RPMI7951 (cell line): Measurements from ENCODE around the gene BMAL2. TPM values are rescaled to one million over a fixed set of nuclear protein-coding genes. Genes with fewer than 3 reads are reported as not detected.

ENCODE experiments used
- DNase-seq: peaks from one replicate; pipeline ENCODE4 v3.0.0-alpha.2; 2012; ENCODE audit warnings: low read depth
- total RNA-seq: library from RNA; depleted of rRNA; stranded (reverse); fragments of >200 nt; shearing (Covaris generic); gene quantifications from 2 replicates; pipeline ENCODE4 v1.2.3, GENCODE V29; 2014

BMAL2 gene
- total RNA-seq, 1 experiment from 2014 or later, result 26.1 TPM

DNA sequence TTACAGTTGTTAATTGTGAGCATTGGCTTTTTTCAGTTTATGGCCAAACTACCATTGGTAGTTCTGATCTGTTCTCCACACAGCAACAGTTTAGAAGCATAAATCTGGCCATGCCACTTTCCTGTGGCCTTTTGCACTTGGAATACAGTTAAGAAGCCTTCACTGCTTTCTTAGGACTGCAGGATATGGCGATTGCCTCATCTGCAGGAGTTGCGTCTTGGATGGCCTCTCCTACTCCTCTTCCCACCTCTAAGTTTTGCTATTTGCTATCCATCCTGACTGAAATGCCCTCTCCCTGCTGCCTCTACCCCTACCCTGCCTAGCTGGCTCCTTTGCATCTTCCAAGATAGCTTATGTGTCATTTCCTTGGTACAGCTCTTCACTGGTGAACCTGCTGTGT lies 12.8 kb upstream of the BMAL2 start:
- DNase-seq, result no peak

DNA sequence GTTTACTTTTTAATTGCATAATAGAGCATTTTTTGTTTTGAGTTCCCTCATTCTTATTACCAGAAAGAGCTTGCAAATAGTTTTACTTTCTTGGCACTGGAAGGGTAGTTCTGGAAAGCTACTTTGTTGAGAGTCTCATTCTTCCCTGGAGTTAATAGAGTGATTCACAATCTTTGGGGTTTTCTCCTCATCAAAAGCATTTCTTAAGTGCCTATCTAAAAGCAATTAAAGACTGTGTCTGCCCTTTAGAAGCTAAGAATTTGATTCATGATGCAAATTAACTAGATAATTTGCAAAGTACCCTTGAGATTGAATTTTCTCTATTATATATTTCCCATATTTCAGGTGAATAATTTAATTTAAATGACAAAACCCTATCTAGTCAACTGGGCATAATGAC lies 8.1 kb upstream of the BMAL2 start:
- DNase-seq, result no peak

DNA sequence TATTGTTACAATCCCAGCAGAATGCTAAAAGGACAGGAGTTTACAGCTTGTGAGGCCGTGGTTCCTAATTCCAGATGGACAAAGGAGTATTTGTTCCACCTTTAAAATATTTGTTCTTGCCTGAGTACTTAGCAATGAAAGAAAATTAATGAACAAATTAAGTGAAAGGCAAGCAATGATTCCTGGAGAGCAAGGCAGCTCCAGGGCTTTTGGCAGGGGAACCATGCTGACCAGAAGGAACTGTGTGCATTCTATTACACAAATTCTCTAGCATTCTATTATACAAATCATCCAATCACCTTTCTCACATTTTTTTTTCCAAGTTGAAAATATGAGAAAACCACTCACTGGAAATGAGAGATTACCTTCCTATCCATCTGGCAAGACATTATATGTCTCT lies 1.8 kb upstream of the BMAL2 start:
- DNase-seq, result no peak

DNA sequence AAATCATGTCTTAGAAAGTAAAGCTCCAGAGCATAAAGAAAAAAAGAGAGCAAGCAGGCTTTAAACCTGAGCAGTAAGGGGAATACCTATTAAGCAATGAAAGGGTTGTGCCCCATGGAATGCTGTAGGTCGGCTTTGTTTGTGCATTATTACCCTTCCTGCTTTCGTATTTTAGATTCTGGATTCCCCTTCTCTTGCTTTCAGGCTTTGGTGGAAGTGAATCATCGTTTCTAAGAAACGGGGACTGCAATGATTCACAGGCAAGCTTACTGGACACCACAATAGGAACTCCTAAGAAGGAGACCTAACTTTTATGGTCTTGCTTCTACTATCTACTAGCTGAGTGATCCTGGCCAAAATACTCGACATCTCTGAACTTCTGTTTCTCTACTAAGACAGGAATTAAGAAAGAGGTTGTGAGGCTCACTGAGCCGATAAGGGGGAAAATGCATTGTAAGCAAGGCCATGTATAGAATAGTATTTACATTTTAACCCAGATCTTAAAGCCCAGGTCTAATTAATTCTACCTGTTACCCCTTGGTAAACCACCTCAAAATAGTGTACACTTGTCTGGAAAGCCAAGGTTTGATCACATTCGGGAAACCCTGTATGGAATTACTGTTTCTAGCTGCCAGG lies 1.2 kb upstream of the BMAL2 start:
- DNase-seq, result peak; percentile 85

DNA sequence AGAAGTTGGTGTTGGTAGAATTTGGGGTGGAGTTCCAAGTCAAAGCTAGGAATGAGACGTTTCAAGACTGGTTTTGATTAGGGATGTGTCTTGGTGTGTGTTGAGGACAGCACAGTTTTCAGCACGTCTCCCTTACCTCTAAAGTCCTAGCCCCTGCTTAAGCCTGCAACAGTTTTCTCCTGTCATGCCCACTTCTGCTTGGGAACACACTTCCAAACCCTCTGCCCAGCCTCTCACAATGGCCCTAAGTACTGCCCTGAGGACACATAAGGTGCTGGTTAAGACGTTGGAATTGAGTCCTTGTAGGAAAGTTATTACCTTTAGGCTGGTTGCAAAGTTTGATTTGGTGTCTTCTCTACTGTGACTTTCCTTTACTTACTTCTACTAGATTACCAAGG lies 710 bp upstream of the BMAL2 start:
- no peak for DNase-seq

DNA sequence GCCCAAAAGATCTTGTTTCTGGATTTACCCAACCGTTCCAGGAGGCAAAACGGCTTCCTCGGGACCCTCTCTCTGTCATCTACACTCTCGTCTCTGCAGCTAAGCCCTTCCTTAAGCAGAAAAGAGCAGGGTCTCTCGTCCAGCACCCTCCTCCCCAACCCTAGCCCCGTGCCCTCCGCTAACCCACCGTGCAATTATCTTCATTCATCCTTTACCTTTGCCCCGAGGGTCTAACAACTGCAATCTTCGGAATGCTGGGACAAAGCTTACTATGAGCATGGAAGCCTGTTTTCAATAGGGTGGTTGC lies 276 bp upstream of the BMAL2 start:
- no peak for DNase-seq

DNA sequence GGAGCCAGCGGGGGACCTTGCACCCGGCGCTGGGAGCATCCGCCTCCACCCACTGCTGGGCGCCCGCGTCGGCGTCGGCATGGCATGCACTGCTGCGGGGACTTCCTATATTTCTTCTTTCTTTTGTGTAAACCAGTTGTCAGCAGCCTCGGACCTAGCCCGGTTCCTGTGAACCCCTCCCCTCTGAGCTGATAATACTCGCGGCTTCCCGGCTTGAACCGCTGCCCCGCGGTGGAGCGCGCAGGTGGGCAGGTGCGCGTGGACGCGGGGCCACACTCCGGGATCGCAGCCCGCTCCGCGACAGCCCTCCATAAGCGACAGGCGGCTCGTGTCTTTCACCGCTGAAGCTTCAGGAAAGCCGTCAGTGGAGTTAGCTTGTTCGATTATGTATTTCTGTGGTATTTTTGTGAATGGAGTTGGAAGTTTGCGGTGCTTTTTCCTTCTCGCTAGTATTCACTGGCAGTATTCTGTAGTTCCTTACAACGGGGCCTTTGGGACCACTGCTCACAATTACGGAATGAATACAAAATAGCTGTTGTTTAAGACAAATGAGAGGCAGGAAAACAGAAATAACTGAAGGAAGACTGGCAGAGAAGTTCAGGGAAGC lies 870 bp downstream of the BMAL2 start:
- no peak for DNase-seq

DNA sequence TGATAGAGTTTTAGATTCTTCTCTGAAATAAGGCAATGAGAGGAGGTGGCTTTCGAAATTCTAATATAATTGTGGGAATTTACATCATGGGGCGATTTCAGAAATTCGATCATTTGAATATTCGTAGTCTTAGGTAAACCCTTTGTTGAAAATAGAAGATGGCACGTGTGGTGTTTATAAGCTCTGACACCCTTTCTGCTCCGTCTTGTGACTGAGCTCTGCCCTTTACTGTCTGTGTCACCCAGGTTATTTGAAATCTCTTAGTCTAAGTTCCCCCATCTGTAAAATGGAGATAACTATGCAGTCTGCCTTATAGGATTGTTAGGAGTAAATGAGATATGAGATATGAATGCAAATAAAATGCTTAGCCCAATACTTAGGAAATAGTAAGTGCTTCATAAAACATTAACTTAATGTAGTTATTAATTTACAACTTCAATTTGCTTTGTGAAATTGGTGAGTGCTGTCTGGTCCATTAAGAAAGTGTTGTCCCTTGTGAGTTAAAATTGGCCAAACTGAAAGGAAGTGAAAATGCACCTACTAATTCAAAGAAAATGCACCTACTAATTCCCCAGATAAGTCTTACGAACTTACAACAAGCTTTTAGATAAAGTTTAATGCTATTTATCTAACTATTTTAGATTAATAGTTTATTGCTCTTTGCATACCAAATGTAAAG lies 1.5 kb downstream of the BMAL2 start:
- DNase-seq, result no peak

DNA sequence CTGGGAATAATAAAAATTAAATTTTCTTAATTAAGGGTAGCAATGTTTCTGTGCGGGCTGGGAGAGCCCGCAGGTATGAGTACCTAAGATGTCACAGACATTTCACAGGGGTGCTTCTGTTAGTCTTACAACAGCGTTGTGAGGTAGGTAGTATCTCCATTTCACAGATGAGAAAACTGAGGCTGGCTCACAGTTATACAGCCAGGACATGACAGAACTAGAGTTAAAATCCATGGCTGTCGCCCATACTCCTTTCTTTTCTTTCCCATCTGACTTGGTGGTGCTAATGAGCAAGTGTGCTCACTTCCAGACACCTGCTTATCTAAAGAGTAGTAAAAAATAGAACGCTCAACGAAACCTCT lies 2.1 kb downstream of the BMAL2 start:
- no peak for DNase-seq

DNA sequence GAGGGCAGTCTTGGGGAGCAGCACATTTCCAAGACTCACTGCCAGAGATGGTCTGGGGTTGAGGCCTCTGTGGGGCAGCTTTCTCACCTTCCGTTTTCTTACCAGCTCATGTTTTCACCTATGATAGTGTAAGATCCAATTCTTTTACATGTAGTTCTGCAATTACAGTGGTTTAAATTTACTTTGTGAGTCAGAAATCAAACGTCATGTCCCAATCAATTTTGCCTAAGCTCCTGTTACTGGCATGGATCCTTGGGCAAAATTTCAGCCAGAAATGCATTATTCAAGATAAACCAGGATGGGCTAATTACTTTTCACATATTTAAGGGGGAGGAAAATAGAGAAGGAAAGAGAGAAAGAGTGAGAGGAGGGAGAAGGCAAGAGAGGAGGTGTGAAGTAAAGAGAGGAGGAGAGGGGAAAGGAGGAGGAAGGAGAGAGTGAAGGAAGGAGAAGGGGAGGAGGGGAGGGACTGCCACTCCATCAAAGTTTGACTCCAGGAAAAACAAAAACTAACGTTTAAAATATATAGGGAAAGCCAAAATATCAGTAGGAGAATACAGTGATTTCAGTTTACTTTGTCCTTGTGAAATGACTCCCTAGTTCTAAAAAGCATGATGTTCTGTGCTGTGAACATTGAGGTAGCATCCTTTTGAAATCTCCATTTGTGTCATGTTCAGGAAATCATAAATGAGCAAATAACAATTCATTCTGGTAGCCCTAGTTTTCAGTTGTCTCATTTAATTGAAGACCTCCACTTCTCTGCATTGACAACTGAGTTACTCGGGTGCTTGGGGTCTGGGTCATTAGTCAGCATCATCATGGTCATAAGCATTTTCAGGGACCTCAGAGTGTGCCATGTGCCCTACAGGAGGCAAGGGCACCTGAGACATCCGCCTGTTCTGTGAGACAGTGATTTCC lies 3.0 kb downstream of the BMAL2 start:
- no peak for DNase-seq

DNA sequence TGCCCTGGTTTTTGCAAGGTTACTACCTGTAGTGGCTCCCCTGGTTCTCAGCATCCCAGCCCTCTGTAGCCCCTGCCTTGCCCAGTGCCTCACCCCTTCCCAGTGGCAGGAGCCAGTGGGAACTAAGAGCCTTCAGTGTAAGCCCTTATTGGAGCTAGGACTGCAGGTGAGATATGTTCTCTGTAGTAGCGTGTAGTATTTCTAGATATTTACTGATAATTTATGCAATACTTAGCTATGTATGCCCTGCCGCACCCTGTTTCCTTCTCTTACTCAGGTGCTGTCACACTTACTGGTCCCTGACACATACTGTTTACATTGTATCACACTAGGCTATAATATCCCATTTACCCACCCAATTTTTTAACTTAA lies 3.6 kb downstream of the BMAL2 start:
- DNase-seq, result no peak

DNA sequence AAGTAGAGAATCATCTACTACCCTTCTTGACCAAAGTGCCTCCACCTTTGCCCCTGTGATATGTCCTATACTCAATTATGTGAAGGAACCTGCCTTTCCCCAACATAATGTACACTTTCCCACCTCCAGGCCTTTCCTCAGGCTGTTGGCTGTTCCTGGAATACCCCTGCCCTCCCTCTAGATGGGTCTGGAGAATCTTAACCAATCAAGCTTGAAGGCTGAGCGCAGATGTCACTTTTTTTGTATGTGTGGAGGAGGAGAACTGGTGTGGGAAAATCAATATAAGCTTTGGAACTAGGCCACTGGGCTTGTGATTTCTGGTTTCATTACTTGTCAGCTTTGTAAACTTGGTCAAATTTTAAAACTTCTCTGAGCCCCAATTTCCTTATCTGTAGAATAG lies 4.7 kb downstream of the BMAL2 start:
- no peak for DNase-seq

DNA sequence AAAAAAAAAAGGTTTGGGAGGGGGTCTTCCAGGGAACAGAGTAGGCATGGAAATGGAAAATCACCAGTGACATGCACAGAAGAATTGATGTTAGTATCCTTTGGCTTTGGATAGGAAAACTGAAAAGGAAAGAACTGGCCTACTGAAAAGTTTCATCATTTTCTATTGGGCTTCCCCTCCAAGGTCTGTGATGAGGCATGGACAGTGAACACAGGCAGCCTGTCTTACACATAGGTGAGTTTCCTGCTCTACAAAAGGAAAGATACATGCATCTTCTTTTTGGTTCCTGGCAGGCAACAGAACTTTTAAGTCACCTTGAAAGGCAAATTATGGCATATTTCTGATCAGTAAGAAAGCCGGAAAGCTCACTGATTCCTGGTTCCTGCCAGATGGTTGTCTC lies 5.8 kb downstream of the BMAL2 start:
- no peak for DNase-seq

DNA sequence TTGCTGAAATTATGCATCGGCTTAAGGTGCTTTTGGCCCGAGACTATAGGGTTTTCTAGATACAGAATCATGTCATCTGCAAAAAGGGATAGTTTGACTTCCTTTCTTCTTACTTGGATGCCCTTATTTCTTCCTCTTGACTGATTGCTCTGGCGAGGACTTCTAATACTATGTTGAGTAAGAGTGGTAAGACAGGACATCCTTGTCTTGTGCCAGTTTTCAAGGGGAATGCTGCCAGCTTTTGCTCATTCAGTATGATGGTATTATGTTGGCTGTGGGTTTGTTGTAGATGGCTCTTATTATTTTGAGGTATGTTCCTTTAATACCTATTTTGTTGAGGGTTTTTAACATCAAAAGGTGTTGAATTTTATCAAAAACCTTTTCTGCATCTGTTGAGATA lies 8.3 kb downstream of the BMAL2 start:
- DNase-seq, result no peak

DNA sequence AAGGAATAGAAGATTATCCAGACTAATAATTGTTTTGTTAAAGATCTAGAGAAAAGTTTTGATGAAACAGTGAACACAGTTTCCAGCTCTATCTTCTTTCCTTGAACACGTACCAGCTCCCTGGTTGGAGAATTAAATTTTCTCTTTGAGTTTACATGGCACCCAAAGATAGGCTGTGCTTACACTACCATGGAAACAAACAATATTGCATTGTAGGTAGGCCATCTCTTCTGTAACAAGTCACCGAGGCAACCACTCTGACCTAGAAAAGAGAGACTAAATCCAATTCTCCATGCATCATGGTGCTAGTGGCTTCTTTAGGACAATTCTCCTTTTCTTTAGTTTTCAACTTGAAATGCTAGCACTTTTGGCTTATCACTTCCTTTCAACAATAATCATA lies 9.9 kb downstream of the BMAL2 start:
- DNase-seq, result no peak

DNA sequence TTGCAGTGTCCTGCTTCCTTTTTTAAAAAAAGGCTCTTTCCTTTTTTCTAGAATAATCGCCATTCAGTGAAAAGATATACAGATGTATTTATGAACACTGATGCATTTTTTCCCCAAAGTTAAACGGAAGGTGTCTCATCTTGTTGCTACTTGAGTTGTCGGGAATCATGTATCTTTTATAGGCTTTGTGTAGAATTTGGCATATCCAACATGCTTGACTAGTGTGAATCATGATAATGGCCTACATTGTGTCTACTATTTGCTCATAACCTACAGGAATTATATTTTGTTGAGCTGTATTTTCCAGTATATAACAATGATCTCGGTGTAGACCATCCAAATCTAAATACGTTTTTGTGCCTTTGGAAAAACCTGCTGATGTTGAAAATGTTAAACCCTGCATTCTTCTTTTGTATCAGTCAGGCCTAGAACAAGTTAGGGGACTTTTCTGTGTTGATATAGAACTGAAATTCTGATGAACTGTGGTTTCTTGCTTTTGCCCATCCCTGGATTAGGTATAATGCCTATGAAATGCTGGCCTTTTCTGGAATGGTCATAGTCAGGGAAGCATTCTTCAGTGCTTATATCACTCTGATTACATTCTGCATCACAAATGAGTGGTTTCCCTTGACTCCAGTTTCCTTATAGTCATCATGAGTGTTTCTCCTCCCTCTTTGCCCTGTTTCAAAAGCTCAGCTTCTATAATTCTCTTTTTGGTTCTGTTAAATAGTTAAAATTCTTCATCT lies 10.8 kb downstream of the BMAL2 start:
- DNase-seq, result peak; percentile 81

DNA sequence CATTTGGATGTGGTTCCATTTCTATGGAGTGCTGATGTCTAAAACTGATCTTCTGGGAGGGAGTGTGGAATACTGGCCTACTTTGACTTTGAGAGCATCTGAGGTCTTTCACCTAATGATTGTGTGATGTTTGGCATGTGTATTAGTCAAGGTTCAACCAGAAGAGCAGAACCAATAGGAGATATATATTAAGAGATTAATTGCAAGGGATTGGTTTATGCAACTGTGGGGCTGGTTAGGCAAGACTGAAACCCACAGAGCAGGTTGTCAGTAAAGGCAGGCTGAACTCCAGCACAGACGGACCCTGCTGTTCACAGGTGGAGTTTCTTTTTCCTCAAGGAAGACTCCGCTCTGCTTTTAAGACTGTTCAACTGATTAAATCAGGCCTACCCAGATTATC lies 11.6 kb downstream of the BMAL2 start:
- DNase-seq, result no peak

DNA sequence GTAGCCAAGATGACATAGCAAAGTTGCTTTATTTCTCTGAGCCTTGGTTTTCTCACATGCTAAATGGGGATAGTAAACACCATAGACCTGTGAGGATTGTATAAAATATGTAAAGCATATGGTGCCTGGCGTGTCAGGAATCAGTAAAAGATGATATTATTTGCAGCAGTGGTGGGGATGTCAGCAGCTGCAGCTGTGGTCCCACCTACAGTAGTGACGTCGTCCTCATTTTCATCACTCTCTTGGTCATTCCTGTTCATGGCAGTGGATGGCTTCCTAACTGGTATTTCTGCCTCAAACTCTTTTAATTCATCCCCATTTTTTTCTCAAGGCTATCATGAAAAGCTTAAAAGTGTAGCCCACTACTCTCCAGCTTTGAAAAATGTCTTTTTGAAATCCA lies 12.1 kb downstream of the BMAL2 start:
- no peak for DNase-seq

DNA sequence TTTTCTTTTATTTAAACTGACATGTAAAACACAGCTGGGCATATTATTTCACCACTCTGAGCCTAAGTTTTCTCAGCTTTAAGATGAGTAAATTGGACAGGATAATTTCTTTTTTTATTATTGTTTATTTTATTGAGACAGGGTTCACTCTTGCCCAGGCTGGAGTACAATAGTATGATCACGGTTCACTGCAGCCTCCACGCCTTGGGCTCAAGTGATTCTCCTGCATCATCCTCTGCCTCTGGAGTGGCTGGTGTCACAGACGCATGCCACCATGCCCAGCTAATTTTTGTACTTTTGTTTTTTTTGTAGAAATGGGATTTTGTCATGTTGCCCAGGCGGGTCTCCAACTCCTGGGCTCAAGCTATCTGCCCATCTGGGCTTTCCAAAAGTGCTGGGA lies 12.7 kb downstream of the BMAL2 start:
- DNase-seq, result no peak

DNA sequence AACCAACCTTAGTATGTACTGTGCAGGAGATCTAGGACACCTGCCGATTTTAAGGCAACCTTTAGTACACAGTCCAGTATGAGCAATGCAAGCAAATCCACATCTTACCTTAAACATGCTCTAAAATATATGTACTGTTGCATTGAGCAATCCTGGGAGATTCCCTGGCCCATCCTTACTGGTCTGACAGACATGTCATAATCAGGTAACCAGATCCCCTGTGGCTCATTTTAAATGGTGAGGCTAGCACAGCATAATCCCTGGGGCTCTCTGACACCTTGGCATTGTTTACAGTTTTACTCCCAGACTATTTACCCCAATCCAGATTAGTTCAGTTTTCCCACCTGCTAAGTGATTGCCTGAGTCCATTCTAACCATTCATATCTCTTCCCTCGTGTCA lies 15.1 kb downstream of the BMAL2 start:
- DNase-seq, result no peak

DNA sequence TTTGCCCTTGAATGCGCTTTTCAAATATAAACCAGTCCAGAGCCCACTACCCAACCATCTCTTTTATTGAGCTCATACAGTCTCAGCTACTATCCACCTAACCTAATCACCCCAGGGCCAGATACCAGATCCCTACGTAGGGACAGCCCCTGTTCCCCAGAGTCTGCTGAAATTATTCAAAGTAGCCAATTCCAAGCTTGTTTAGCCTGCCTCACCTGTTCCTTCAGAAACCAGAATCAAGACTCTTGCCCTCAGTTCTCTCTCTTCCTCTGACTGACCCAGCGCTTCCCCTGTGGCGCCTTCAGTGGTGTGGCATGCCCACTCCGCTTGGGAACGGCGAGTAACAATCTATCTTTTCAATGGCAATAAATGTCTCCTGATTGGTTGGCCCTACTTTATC lies 18.8 kb downstream of the BMAL2 start:
- no peak for DNase-seq

DNA sequence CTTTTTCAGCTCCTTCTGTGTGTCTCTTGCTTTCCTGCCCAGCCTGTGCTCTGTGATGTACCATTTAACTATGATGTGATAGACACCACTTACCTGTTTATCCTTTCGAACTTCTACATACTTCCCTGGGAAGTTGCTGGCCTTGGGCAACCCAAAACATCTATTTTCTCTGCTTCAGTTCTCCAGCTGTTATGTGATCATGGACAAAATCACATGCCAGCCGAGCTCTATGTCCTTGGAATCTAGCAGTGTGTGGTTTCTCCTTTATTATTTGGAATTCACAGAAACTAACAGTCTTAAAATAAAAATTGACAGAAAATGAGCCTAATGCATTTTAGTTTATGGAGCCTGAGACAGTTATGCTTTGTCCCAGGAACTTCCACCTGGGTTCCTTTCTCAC lies 22.9 kb downstream of the BMAL2 start:
- no peak for DNase-seq
